NCI-H1436 (cell line): ENCODE data around the gene RAPGEF5.

Experiments
- DNase-seq: peaks from one replicate; lab custom pipeline; 2025; lab: John Stamatoyannopoulos, UW

Gene RAPGEF5

DNA sequence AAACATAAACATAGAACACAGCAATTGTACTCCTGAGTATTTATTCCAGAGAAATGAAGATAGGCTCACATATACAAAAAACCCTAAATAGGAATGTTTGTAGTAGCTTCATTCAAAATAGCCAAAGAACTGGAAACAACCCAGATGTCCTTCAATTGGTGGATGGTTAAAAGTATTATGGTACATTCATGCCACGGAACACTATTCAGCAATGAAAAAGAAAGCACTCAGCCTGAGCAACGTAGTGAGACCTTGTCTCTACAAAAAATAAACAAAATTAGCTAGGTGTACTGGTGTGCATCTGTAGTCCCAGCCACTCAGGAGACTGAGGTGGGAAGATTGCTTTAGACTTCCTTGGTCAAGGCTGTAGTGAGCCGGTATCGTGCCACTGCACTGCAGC lies 94.4 kb downstream of the RAPGEF5 start:
- DNase-seq = no peak

DNA sequence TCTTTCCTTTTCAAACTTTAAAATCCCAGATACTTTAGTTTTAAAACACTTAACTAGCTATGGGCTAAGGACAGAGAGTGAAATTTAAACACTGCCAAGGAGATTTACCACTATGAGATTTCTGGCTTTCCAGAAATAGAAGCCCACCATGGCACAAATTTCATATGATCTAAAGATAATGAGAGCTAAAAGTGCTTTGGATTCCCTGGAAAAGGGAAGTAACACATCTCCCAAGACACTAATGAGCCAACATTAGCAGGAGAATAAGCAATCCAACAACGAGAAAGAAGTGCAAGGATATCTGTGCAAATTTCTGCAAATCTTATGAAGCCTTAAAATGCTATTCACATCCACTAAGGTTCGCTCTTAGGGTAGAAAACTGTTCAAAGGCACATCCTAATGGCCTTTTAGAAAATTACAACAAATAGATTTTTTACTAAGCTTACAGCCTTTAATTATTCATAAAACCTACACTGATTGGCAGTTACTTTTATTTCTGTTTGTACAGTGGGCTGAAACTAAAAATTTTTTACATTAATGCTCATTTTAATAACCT lies 100.3 kb downstream of the RAPGEF5 start:
- no peak for DNase-seq

DNA sequence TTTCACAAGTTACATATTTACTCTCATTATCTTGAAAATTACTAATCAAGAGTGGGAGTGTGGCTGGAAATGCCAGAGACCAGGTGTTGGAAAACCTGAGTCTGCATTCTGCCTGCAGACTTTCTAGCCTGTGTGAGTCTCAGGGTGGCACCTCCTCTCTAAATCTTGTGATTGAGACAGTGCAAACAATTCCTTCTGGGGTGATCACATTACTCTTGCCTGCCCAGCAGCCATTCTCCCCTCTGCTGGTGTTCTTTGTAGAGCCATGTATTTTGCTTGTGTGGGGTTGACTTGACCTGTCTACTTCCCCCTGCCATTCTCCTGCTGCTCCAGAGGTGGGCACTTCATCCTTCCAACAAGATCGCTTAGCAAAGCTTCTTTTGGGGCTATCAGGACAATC lies 101.1 kb downstream of the RAPGEF5 start:
- DNase-seq = no peak

DNA sequence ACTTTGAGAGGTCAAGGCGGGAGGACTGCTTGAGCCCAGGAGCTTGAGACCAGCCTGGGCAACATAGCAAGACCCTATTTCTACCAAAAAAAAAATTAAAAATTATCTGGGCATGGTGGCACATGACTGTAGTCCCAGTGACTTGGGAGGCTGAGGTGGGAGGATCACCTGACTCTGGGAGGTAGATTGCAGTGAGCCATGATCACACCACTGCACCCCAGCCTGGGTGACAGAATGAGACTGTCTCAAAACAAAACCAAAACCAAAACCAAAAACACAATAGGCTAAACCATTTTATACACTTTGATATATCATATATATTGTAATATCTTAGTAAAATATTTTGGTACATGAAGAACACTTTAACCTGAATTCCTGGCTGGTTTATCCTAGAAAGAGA lies 101.6 kb downstream of the RAPGEF5 start:
- no peak for DNase-seq

DNA sequence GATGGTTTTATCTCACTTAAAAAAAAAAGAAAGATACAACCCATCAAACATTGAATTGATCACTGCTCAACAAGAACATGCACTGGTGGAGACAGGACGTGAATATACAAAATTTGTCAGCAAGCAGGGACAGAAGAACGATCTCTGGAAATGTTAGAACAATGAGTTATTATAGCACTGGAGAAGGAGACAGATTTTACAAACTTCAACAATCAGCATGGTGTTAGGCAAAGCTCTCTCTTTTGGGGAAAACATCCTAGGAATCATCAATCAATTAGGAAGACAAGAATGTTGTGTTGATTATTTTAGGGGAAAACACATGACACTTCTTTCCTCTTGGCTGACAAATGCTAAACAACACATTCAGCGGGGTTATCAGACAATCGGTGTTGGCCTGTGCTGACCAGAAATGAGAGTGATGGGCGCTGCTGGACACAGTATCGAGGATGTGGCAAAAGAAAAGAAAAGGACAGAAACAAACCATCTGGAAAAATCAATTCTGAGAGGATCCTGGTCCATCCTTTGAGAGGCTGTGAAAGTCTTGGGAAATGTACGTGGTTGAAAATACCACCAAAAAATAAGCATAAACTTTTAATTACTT lies 103.9 kb downstream of the RAPGEF5 start:
- DNase-seq = no peak

DNA sequence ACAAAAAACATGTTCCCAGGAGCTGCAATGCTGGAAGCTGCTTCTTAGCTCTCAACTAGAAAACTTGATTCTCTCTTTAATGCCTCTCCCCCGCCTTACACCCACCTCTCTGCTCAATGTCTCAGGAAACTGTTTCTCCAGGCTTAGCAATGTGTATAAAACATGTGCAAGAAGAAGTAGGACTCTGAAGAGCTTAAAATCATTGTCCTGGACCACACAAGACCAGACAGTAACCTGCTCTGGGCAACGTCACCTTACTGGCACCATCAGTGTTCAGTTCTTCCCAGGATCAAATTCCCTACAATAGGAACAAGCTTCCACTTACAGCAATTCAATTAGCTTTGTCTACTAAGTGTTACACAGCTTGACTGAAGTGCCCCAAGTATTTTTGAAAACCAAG lies 104.9 kb downstream of the RAPGEF5 start:
- DNase-seq = no peak

DNA sequence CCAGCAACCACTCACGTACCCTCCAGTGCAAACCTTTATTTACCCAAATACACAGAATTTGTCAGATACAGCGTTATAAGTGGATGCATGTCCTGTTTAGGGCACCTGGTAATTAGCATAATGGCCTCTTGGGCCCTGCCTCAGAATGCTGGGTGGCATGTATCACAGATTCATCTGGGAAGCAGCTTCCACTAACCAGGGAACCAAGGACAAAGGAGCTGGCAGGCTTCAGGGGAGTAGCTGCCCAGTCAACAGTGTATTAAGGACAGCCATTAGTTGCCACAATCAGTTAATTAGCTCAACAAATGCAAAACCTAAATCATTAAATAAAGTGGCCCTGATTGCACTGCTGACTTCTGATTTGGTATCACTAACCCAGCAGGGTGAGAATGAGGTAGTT lies 105.7 kb downstream of the RAPGEF5 start:
- peak; percentile 24 for DNase-seq

DNA sequence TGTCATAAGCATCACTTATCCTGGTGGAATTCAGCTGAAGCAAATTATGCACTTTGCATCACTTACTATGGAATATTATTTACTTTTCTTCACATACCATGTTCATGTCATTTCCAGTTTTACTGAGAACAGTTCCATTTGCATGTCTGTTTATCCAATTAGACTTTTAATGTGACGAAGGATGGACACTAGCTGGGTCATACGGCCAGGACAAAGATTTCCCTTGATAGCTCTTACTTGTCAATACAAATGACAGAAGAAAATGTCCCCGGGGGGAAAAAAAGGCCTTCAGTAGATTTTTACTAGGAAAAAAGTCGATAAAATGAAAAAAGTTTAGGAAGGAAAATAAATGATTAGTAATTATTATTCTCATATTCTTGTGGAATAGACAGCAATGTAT lies 106.6 kb downstream of the RAPGEF5 start:
- no peak for DNase-seq

DNA sequence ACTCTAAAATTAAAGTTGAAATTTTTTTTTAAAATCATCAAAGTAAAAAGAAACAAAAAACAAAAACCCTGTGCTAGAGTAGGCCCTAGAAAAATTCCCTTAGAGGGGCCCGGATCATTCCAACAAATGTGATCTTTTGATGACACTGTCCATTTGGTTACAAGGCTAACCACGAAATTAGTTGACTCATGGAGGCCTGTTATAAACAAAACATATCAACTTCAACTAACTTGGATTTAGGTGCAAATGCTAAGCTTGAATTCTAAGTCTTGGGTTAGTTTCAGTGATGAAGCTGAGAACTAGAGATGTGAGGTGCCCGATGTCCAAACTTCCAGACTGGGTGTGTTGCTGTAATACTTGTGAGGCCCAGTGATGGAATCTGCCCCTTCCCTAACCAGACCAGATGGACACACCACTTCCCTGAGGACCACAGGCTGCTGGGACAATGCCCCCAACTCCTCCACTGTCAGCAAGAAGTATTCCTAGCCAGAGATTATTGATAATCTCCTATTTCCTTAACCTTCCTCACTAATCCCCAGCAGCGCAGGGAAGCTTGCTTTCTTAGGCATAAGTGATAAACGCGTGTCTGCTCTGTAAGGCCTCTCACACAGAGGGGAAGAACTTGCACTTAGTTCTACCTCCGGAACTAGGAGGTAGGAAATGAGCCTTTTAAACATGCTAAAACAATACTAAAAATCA lies 108.7 kb downstream of the RAPGEF5 start:
- no peak for DNase-seq

DNA sequence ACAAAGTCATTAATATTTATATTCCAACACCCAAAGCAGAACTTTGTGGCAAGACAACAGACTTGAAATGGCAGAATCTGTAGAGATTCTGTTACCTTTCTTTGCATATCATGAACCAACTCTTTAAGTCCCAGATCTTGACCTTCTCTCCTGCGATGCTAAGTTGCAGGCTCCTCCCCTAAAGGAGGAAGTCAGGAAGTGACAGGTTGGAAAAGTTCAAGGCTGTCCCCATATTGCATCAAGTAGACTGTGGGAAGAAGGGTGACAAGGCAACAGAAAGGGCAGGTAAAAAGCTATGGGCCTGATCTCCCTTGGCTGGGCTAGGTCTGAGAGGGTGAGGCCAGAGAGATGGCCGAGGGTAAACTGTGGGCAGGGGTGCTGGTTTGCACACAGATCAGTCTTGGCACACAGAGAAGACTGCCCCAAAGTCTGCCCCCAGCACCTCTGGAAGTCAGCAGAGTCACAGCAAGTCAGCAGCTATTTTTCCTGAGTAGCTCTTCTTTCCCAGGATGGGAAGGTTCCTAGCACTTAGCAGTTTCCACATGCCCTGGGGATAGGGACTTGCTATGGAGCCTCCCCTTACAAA lies 115.1 kb downstream of the RAPGEF5 start:
- DNase-seq = no peak

DNA sequence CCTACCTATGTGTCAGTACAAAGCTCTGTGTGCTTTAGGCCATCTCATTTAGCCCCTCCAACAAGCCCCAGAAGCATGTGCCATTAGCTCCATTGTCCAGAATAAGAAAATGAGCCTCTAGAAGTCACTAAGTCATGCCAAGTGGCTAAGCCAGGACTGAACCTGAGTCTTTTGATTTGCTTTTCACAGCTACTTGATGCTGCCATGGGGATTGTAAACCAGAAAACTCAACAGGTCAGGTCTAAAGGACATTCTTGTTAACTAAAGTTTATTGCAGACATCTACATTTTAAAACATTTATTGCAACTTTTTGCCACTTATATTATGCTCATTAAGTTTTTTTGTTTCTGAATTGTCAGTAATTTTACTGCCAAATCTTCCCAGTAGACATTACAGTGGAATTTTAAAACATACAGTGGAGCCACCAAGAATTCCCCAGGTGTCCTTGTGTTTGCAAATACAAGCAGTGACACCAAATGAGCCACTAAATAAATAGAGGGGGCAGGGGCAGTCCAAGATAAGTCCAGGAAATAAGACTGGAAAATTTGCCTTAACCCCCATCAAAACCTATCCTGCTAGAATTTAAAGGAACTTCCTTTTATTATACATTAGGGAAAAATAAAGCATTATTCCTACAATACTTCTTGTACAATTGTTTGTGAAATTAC lies 115.9 kb downstream of the RAPGEF5 start:
- no peak for DNase-seq

DNA sequence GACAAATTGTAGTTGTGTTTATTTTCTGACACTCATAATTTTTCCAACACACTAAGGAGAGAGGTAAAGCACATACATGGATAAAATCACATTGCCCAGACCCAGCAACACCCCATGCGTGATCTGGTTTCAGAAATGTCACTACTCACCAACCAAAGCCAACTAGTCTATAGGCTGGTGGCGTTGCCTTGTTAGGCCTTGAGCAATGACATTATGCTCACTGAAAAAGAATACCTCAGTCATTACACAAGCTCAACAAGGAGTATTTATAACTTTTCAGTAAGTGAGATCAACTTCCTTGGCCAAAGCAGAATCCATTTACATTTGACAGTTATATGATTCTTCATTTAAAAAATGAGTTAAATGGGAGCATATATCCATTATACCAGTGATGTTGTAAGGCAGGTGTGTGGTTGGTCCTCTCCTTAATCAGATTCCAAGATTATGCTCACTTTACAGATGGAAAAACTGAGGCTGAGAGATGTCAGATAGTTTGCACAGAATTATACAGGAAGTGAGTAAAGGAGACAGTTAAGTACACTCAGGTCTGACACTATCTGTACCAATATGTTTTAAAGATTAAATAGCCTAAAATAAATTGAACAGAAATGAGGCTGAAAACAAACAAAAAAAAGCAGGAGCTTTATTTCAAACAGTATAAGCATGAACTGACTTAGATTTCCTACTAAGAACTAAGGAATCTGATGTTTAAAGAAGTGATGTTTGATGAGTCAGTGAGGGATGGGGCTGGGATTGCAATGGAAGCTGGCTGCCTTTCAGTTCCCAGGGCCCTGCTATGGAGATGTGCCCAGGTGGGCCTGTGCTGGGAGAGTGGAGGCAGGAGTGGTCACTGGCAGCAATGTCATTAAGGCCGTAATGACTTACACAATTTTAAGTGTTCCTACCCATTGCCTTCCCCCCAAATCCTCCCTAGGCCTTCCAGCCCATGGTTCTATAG lies 118.3 kb downstream of the RAPGEF5 start:
- DNase-seq = no peak

DNA sequence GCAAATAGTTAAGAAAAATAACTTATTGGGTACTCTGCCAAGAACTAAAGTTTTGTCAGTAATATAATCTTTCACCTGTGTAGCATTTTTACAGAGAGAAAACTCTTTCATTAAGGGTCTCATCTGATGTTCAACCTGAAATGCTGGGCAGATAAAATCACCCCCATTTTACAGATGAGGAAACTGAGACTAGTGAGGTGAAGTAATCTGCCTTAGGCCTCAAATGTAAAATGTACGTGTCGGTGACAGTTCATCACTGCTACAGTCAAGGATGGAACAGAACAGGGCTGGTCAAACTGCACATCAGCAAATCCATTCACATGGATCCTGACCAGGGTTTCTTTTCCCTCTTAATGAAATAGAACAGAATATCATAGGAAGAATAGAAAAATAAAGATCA lies 121.8 kb downstream of the RAPGEF5 start:
- no peak for DNase-seq

DNA sequence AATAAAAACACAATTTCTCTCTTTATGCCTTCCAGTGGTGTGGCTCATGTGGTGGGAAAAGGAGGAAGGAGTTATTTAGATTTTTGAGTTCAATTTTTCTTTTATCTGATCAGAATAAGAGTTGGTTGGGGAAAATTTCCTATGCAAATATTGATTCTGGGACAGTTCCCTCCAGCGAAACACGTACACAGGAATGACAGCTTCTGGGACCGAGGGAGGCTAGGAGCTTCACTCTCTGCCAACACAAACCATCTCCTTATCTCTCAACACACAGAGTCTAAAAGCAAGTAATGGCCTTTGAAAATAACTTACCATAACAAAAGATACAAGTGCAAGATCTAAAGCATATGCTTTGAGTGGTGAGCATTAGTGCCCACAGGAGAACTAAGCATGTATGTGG lies 122.7 kb downstream of the RAPGEF5 start:
- DNase-seq = peak; percentile 8

DNA sequence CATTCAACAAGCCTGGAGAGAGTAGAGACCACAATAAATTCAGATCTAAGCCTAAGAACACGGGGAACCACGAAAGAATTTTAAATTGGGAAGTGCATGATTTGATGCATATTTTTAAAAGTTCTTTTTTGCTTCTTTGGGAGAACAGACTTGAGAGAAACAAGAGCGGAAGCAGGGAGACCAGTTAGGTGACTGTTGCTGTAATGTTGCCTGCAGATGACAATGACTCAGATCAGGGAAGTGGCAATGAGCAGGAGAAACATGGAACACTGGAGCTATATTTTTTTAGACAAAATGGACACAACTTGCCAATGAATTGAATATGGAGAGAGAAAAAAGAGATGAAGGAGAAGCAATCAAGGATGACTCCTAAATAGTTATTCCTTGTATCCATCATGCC lies 125.1 kb downstream of the RAPGEF5 start:
- DNase-seq = no peak

DNA sequence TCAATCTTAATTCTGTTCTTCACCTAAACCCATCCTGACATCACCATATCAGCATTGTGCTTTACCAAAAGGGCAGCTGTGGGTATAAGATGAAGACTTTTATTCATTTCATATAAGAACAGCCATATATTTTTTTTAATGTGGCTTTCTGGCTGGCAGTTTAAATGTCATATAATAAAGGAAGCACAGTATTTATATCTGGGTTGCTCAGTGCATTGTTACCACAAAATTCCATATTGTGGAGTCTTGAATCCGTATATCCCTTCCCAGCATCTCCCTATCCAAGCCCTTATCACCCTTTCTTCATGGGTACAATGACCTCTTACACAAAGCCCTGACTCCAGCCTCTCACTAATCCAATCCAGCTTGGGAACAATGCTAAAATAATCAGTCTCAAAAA lies 125.8 kb downstream of the RAPGEF5 start:
- DNase-seq = no peak

DNA sequence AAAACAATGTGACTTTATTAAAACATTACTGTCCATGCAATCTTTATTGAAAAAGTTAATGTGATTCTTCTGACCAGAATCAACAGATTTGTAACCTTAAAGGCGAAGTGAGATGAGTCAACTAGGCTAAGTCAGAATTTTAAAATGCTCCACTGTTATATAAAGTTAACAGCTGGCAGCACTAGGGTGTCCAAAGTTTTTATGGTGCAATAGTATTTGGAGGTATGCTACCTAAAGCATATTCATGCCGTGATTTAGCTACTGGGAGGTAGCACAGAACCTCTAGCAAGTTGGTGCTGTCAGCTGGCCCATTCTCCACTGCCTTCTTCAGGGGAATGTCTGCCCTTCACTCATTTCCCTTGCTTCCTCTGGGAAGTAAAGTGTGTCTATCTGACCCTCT lies 126.7 kb downstream of the RAPGEF5 start:
- DNase-seq = no peak

DNA sequence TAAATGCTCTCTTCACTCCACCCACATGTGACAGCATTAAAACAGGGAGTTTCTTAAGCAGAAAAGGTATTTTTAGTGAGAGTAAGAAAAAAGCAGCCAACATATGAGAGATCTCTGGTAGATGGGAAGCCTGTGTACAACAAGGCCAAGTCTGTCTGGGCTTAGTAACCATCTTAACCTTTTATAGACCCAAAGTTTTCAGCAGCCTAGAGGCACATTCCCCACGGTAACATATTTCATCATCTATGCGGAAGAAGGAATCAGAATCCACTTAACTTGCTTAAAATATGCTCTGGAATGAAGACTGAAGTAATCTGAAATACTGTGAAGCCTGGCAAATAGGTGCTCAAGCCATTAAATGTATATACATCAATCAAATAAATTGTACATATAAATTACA lies 127.8 kb downstream of the RAPGEF5 start:
- no peak for DNase-seq

DNA sequence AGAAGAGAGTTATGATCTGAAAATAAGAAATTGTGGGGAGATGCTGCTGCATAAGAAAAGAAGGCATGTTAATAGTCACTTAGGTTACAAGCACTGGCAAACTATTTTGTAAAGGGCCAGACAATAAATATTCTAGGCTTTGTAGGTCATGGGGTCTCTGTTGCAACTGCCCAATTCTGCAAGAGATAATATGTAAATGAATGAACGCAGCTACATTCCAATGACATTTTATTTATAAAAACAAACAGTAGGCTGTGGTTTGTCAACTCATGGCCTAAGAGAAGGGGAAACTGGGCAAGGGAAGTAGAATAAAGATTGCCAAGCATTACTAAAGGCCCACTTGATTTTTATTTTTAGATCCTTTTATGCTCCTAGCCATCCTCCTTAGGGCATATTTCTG lies 133.1 kb downstream of the RAPGEF5 start:
- DNase-seq = no peak

DNA sequence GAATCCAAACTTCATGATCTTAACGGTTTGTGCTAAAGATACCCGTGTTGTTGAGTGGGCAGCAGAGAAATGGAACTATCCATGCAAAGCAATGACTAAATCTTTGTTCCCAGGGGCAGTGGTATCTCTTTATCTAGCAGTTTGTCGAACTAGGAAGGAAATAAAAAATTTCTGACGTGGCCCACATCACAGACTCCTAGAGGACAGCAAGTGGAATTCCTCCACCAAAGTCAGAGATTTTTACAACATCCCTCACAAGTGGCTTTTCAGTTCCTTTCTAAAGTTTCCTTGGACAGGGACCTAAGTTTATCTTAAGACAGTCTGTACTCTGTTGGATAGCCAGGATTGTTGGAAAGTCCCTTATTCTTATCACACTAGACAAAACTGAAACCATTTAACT lies 136.0 kb downstream of the RAPGEF5 start:
- no peak for DNase-seq

DNA sequence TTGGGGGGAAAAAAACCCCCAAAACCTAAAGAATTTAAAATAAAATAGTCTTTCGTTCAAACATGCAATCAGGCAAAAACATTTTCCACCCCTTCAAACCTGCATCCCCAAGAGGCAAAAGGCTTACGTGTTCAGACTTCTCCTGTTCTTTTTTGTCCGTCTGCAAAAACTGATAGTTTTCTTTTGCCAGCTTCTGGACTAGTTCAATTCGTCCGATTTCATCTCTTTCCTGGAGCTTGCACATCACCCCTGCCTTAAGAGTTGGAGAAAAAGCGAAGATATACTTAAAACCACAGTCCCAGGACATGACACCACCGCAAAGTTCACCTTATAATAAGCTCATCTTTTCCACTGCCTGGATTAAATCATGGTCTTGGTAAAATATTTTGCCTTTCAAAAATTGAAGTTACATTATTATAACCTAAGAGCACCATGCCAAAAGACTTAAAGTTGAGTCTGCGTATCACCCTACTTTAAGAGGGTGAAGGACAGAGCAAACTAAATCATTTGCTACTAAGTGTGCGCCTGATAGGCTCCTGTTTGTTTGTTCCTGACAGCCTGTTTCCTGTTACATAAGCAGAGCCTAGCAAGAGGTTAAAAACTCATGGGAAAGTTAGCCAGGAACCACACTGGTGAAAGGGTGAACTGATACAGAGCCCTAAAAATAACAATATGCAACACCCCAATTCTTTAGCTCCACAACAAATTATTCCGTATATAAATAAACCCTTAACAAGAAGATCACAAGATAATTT lies 137.0 kb downstream of the RAPGEF5 start:
- DNase-seq = no peak
